K562 (cell line): ENCODE results near the gene FTO.

Experiments
- ETV5 ChIP-seq: sonication (generic); formaldehyde crosslinking; IDR thresholded peaks from 2 replicates; pipeline ENCODE4 v1.4.0; 2020; ENCODE audit warnings: low read depth, mild to moderate bottlenecking, missing genetic modification reagents
- FOS ChIP-seq: IDR thresholded peaks from 3 replicates; pipeline ENCODE4 v1.6.1; 2011; ENCODE audit not compliant: insufficient read length; ENCODE audit errors: extremely low read depth
- FOXJ3 ChIP-seq: sonication (generic); formaldehyde crosslinking; IDR thresholded peaks from 2 replicates; pipeline ENCODE4 v1.4.0; 2020; ENCODE audit warnings: mild to moderate bottlenecking, missing genetic modification reagents
- KLF6 ChIP-seq: fragments of 250-450 bp; sonication (Bioruptor Pico); IDR thresholded peaks from 2 replicates; pipeline ENCODE4 v1.4.0; 2020; ENCODE audit warnings: mild to moderate bottlenecking, moderate library complexity, borderline replicate concordance
- TF ChIP-seq, protein P1 (sequence below), 3 experiments: IDR thresholded peaks in 2 of 3; conservative IDR thresholded peaks in 1 of 3; 2 replicates each; pipeline ENCODE4 v1.5.1; 2011 to 2012; ENCODE audit warnings: low read length in 3 of 3, mild to moderate bottlenecking in 3 of 3, control low read depth in 2 of 3, improper control_type of control experiment in 1 of 3, inconsistent platforms in 1 of 3, low read depth in 1 of 3, mixed read lengths in 1 of 3, moderate library complexity in 1 of 3; ENCODE audit not compliant: insufficient read depth in 2 of 3
- TF ChIP-seq, protein P2 (sequence below), 2 experiments: fragments of 450-650 bp; formaldehyde crosslinking in 1 of 2; IDR thresholded peaks; 2 replicates each; pipeline versions ENCODE4 v1.4.0 to v1.6.1; 2014 to 2020; ENCODE audit warnings: mild to moderate bottlenecking in 2 of 2, borderline replicate concordance in 1 of 2, low read depth in 1 of 2
- TF ChIP-seq, protein P3 (sequence below): sonication (generic); formaldehyde crosslinking; IDR thresholded peaks from 2 replicates; pipeline ENCODE4 v1.9.0; 2022; ENCODE audit warnings: mild to moderate bottlenecking, missing genetic modification reagents

DNA sequence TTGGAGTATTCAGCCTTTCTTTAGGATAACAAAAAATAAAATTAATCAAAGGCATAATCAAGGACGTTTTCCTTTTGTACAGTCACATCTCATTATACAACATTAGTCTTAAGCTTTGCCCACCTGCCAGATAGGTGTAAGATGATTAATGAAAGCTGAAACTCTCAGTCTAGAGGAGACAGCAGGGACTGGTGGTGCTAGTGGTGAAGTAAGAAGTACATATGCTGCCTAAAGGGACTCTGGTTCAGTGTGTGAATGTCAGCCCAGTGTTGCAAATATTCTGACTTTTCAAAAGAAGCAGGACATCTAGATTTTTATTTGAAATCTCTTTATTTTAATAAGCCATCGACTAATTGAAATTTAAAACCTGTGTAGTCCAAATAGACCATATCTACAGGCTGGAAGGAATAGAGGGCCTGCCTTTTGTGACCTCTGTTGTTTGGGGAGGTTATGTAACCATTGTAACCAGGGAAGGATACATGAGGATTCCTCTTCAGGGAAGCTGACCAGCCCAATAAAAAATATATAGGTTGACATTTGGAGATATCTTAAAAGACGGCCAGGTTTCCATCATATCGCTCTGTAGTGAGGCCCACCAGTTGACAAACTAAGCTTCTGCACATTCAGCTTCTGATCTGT is 54.1 kb downstream of the FTO start:
- TF ChIP-seq, protein P1, sequence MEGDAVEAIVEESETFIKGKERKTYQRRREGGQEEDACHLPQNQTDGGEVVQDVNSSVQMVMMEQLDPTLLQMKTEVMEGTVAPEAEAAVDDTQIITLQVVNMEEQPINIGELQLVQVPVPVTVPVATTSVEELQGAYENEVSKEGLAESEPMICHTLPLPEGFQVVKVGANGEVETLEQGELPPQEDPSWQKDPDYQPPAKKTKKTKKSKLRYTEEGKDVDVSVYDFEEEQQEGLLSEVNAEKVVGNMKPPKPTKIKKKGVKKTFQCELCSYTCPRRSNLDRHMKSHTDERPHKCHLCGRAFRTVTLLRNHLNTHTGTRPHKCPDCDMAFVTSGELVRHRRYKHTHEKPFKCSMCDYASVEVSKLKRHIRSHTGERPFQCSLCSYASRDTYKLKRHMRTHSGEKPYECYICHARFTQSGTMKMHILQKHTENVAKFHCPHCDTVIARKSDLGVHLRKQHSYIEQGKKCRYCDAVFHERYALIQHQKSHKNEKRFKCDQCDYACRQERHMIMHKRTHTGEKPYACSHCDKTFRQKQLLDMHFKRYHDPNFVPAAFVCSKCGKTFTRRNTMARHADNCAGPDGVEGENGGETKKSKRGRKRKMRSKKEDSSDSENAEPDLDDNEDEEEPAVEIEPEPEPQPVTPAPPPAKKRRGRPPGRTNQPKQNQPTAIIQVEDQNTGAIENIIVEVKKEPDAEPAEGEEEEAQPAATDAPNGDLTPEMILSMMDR (IDR thresholded peaks at IDR 0.05 in 2 of 3, conservative IDR thresholded peaks at IDR 0.05 in 1 of 3; ENCODE audit: insufficient read depth in 2 of 3, low read depth in 1 of 3, low read length in 3 of 3) = no peak
- TF ChIP-seq ETV5 (CRISPR knock-in tag) (no peak), FOS (no peak), FOXJ3 (no peak), KLF6 (CRISPR knock-in tag) (no peak)
- TF ChIP-seq, protein P2, sequence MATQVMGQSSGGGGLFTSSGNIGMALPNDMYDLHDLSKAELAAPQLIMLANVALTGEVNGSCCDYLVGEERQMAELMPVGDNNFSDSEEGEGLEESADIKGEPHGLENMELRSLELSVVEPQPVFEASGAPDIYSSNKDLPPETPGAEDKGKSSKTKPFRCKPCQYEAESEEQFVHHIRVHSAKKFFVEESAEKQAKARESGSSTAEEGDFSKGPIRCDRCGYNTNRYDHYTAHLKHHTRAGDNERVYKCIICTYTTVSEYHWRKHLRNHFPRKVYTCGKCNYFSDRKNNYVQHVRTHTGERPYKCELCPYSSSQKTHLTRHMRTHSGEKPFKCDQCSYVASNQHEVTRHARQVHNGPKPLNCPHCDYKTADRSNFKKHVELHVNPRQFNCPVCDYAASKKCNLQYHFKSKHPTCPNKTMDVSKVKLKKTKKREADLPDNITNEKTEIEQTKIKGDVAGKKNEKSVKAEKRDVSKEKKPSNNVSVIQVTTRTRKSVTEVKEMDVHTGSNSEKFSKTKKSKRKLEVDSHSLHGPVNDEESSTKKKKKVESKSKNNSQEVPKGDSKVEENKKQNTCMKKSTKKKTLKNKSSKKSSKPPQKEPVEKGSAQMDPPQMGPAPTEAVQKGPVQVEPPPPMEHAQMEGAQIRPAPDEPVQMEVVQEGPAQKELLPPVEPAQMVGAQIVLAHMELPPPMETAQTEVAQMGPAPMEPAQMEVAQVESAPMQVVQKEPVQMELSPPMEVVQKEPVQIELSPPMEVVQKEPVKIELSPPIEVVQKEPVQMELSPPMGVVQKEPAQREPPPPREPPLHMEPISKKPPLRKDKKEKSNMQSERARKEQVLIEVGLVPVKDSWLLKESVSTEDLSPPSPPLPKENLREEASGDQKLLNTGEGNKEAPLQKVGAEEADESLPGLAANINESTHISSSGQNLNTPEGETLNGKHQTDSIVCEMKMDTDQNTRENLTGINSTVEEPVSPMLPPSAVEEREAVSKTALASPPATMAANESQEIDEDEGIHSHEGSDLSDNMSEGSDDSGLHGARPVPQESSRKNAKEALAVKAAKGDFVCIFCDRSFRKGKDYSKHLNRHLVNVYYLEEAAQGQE (IDR thresholded peaks at IDR 0.05; ENCODE audit: borderline replicate concordance) = no peak
- TF ChIP-seq, protein P2 (CRISPR knock-in tag; IDR thresholded peaks at IDR 0.05; ENCODE audit: low read depth) = no peak
- TF ChIP-seq, protein P3, sequence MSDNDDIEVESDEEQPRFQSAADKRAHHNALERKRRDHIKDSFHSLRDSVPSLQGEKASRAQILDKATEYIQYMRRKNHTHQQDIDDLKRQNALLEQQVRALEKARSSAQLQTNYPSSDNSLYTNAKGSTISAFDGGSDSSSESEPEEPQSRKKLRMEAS (CRISPR knock-in tag) = no peak
